K562 (cell line): ENCODE measurements around the gene EMX1. TPM values are rescaled to one million over a fixed set of nuclear protein-coding genes. Genes with fewer than 3 reads are reported as not detected.

Experiments
- ARID3A ChIP-seq: IDR thresholded peaks from 2 replicates; pipeline ENCODE4 v1.6.1; 2012; ENCODE audit warnings: low read depth, low read length, improper control_type of control experiment, borderline replicate concordance
- ATF4 ChIP-seq: fragments of 450-650 bp; formaldehyde crosslinking; IDR thresholded peaks from 2 replicates; pipeline ENCODE4 v1.4.0; 2022; ENCODE audit warnings: mild to moderate bottlenecking, moderate library complexity
- CC2D1A ChIP-seq: fragments of 450-650 bp; IDR thresholded peaks from 2 replicates; pipeline ENCODE4 v1.6.1; 2017; ENCODE audit warnings: mild to moderate bottlenecking
- CREM ChIP-seq: IDR thresholded peaks from 2 replicates; pipeline ENCODE4 v1.6.1; 2014; ENCODE audit warnings: antibody characterized with exemption, low read depth
- CTCF ChIP-seq, 3 experiments: IDR thresholded peaks in 2 of 3; conservative IDR thresholded peaks in 1 of 3; 2 replicates each; pipeline ENCODE4 v1.5.1; 2011 to 2012; ENCODE audit warnings: low read length in 3 of 3, mild to moderate bottlenecking in 3 of 3, control low read depth in 2 of 3, improper control_type of control experiment in 1 of 3, inconsistent platforms in 1 of 3, low read depth in 1 of 3, mixed read lengths in 1 of 3, moderate library complexity in 1 of 3; ENCODE audit not compliant: insufficient read depth in 2 of 3
- CTCFL ChIP-seq: IDR thresholded peaks from 2 replicates; pipeline ENCODE4 v1.6.1; 2011; ENCODE audit warnings: borderline replicate concordance, low read depth, mild to moderate bottlenecking, moderate library complexity, low read length; ENCODE audit not compliant: insufficient read depth, poor library complexity, severe bottlenecking
- HEY1 ChIP-seq: fragments of 250-450 bp; sonication (Bioruptor Pico); IDR thresholded peaks from 2 replicates; pipeline ENCODE4 v1.5.0; 2020; ENCODE audit warnings: mild to moderate bottlenecking, moderate library complexity, borderline replicate concordance
- MCM7 ChIP-seq, 2 experiments: fragments of 450-650 bp; IDR thresholded peaks; 2 replicates each; pipeline ENCODE4 v1.6.1; 2016 to 2018
- NELFE ChIP-seq: IDR thresholded peaks from 2 replicates; pipeline ENCODE4 v1.6.1; 2011; ENCODE audit warnings: mild to moderate bottlenecking; ENCODE audit not compliant: insufficient read depth, insufficient read length
- PHTF2 ChIP-seq: fragments of 250-450 bp; sonication (Bioruptor Pico); IDR thresholded peaks from 2 replicates; pipeline ENCODE4 v1.5.0; 2021; ENCODE audit warnings: mild to moderate bottlenecking
- STAT5B ChIP-seq: fragments of 250-450 bp; sonication (Bioruptor Pico); IDR thresholded peaks from 2 replicates; pipeline ENCODE4 v1.8.0; 2021; ENCODE audit warnings: mild to moderate bottlenecking, inconsistent platforms
- TAL1 ChIP-seq: fragments of 450-650 bp; IDR thresholded peaks from 2 replicates; pipeline ENCODE4 v1.6.1; 2016; ENCODE audit warnings: mild to moderate bottlenecking
- TCF3 ChIP-seq: sonication (generic); formaldehyde crosslinking; IDR thresholded peaks from 2 replicates; pipeline ENCODE4 v1.4.0; 2020; ENCODE audit warnings: mild to moderate bottlenecking, missing genetic modification reagents
- TGIF2 ChIP-seq: sonication (generic); formaldehyde crosslinking; IDR thresholded peaks from 2 replicates; pipeline ENCODE4 v1.8.1; 2022; ENCODE audit warnings: mild to moderate bottlenecking, missing genetic modification reagents, moderate library complexity
- ZNF740 ChIP-seq, 3 experiments: fragments of 200-800 bp in 1 of 3; sonication (Bioruptor generic) in 1 of 3; sonication (generic) in 1 of 3; formaldehyde crosslinking in 1 of 3; IDR thresholded peaks; 2 replicates each; pipeline versions ENCODE4 v1.6.1 to v1.8.0; 2016 to 2022; ENCODE audit warnings: mild to moderate bottlenecking in 2 of 3, missing compliant biosample characterization in 2 of 3, missing genetic modification characterization in 2 of 3, missing genetic modification reagents in 1 of 3
- ZSCAN32 ChIP-seq: fragments of 450-650 bp; formaldehyde crosslinking; IDR thresholded peaks from 2 replicates; pipeline ENCODE4 v1.4.0; 2020; ENCODE audit warnings: mild to moderate bottlenecking, moderate library complexity
- polyA plus RNA-seq, 8 experiments: library from polyadenylated mRNA; depleted of rRNA in 4 of 8; stranded (reverse) in 5 of 8; unstranded in 3 of 8; fragments of >200 nt; fragmentation: Nextera tagmentation in 2 of 8; fragmentation: Illumina TruSeq in 1 of 8; extraction: Ambion mirVana in 2 of 8; extraction: Trizol in 1 of 8; gene quantifications; 2 replicates each; pipeline versions ENCODE4 v1.2.1 to v1.2.3, GENCODE V29; 2011 to 2014; ENCODE audit warnings: inconsistent platforms in 1 of 8, missing spikeins in 1 of 8
- total RNA-seq, 7 experiments: library from RNA; depleted of rRNA in 6 of 7; stranded (reverse); fragments of >200 nt in 6 of 7; fragmentation: Illumina TruSeq in 2 of 7; extraction: Trizol in 2 of 7; gene quantifications; 2 replicates each; pipeline versions ENCODE4 v1.2.1 to v1.2.3, GENCODE V29; 2011 to 2021; ENCODE audit warnings: low replicate concordance in 1 of 7

The EMX1 gene
- total and polyA plus RNA-seq, 9 of the 15 experiments (the other 6 are each of a cell fraction or from before 2014, with no cell fraction given) = 0.10 to 0.32 (median 0.21) TPM; not detected in 6

GRCh38 chr2:72893594-72894319 is 23.6 kb upstream of the EMX1 start (continued):
- TF ChIP-seq PHTF2 (CRISPR knock-in tag) = no peak
- no peak for TF ChIP-seq ZSCAN32 (CRISPR knock-in tag)
- TF ChIP-seq MCM7 (IDR thresholded peaks at IDR 0.05) = no peak
- TF ChIP-seq CC2D1A = 0 out of 2 replicates have a peak, but pooled peaks have one; percentile 30
- no peak for TF ChIP-seq ARID3A
- no peak for TF ChIP-seq ATF4 (CRISPR knock-in tag)
- no peak for TF ChIP-seq TCF3 (CRISPR knock-in tag)
- peak; percentile 84 to 90 (median 90) for TF ChIP-seq CTCF (IDR thresholded peaks at IDR 0.05 in 2 of 3, conservative IDR thresholded peaks at IDR 0.05 in 1 of 3; ENCODE audit: insufficient read depth in 2 of 3, low read depth in 1 of 3, low read length in 3 of 3)
- no peak for TF ChIP-seq STAT5B (CRISPR knock-in tag)
- no peak for TF ChIP-seq TGIF2 (CRISPR knock-in tag)
- TF ChIP-seq CREM = no peak
- no peak for TF ChIP-seq TAL1
- TF ChIP-seq CTCFL = peak; percentile 19
- no peak for TF ChIP-seq NELFE
- TF ChIP-seq ZNF740 (CRISPR knock-in tag; IDR thresholded peaks at IDR 0.05) = 0 out of 2 replicates have a peak, but pooled peaks have one; percentile 50
- TF ChIP-seq ZNF740 (tag; IDR thresholded peaks at IDR 0.05) = no peak
- TF ChIP-seq HEY1 (CRISPR knock-in tag) = no peak
